IPS DF 4.7 (cell line): ENCODE results near the gene SLC27A3.
"Not testable (repeated sequence)": the region's sequence is repeated elsewhere in the genome, so short reads cannot be mapped to it uniquely, and the experiment has no call there.

Experiments
- DNase-seq: peaks from one replicate; pipeline ENCODE4 v3.0.0-alpha.2; 2013; ENCODE audit warnings: low spot score; ENCODE audit errors: extremely low read depth

The SLC27A3 gene

GRCh38 chr1:153779781-153780541, 4.8 kb downstream of the SLC27A3 start:
- DNase-seq = no peak

GRCh38 chr1:153780551-153780950, 5.3 kb downstream of the SLC27A3 start:
- no peak for DNase-seq

GRCh38 chr1:153782648-153783047, 7.4 kb downstream of the SLC27A3 start:
- not testable (repeated sequence) for DNase-seq

GRCh38 chr1:153783233-153784190, 8.3 kb downstream of the SLC27A3 start:
- DNase-seq = no peak

GRCh38 chr1:153786038-153786790, 11.0 kb downstream of the SLC27A3 start:
- DNase-seq = no peak

GRCh38 chr1:153789478-153790034, 14.3 kb downstream of the SLC27A3 start:
- no peak for DNase-seq

GRCh38 chr1:153790313-153790965, 15.2 kb downstream of the SLC27A3 start:
- no peak for DNase-seq

GRCh38 chr1:153790966-153791647, 15.9 kb downstream of the SLC27A3 start:
- no peak for DNase-seq

- DNase-seq = no peak
These were observed 16.5 kb downstream of the SLC27A3 start for GRCh38 chr1:153791648-153792253.

GRCh38 chr1:153792631-153793041, 17.4 kb downstream of the SLC27A3 start:
- DNase-seq = no peak

GRCh38 chr1:153793261-153793972, 18.2 kb downstream of the SLC27A3 start:
- no peak for DNase-seq

GRCh38 chr1:153793973-153794615, 18.9 kb downstream of the SLC27A3 start:
- DNase-seq = no peak

- no peak for DNase-seq
These were observed 19.6 kb downstream of the SLC27A3 start for GRCh38 chr1:153794624-153795329.

- no peak for DNase-seq
These were observed 20.2 kb downstream of the SLC27A3 start for GRCh38 chr1:153795330-153795837.

GRCh38 chr1:153795934-153796785, 21.0 kb downstream of the SLC27A3 start:
- DNase-seq = no peak

GRCh38 chr1:153796786-153797659, 21.8 kb downstream of the SLC27A3 start:
- no peak for DNase-seq
